IMR-90 (cell line): ENCODE measurements around the gene DIABLO. TPM values are rescaled to one million over a fixed set of nuclear protein-coding genes. Genes with fewer than 3 reads are reported as not detected.

Experiments
- ATAC-seq: fragments of 200-7000 bp; cut with Tn5 transposase; 2 replicates; pipeline ENCODE4 v1.9.1; 2020; ENCODE audit warnings: low read depth, mild to moderate bottlenecking, moderate library complexity
- BruUV-seq: library from RNA; stranded (reverse); fragments of 400-500 nt; replicated peaks from 2 replicates; lab custom pipeline; 2021; lab: Mats Ljungman, UMichigan
- CTCF ChIA-PET: fragments of 300-600 bp; formaldehyde crosslinking; extraction: SDS; loops from one replicate; lab custom pipeline; 2021; ENCODE audit warnings: antibody characterized with exemption; lab: Yijun Ruan, JAX
- POLR2A ChIA-PET: fragments of 300-600 bp; sonication (Branson Sonifier 250); formaldehyde crosslinking; loops from one replicate; lab custom pipeline; 2022; ENCODE audit warnings: antibody characterized with exemption; ENCODE audit not compliant: unreplicated experiment; lab: Charles Lee
- DNase-seq: peaks from one replicate; pipeline ENCODE4 v3.0.0; 2013
- H2AFZ ChIP-seq: replicated peaks from 2 replicates; pipeline ENCODE3; 2013; ENCODE audit warnings: low read length, mild to moderate bottlenecking; ENCODE audit not compliant: poor library complexity
- H2AK5ac ChIP-seq: 2 replicates; pipeline ENCODE4 v1.6.1; 2013; ENCODE audit warnings: low read depth, low read length, inconsistent platforms
- H2AK9ac ChIP-seq: replicated peaks from 2 replicates; pipeline ENCODE3; 2013; ENCODE audit warnings: mild to moderate bottlenecking, low read depth, low read length, moderate library complexity; ENCODE audit not compliant: poor library complexity
- H2BK120ac ChIP-seq: 2 replicates; pipeline ENCODE4 v1.6.1; 2013; ENCODE audit warnings: low read depth, low read length, inconsistent platforms
- H2BK15ac ChIP-seq: 3 replicates; pipeline ENCODE4 v1.6.1; 2013; ENCODE audit warnings: low read depth, low read length, inconsistent platforms
- H2BK20ac ChIP-seq: 2 replicates; pipeline ENCODE4 v1.6.1; 2013; ENCODE audit warnings: low read depth, mild to moderate bottlenecking, inconsistent platforms, low read length, moderate library complexity
- H2BK5ac ChIP-seq: 2 replicates; pipeline ENCODE4 v1.6.1; 2013; ENCODE audit warnings: mild to moderate bottlenecking, low read depth, low read length, inconsistent platforms; ENCODE audit not compliant: poor library complexity, severe bottlenecking
- H3K14ac ChIP-seq: replicated peaks from 2 replicates; pipeline ENCODE4 v1.6.1; 2013; ENCODE audit warnings: low read depth, low read length, inconsistent platforms
- H3K18ac ChIP-seq: 2 replicates; pipeline ENCODE4 v1.6.1; 2013; ENCODE audit warnings: low read depth, low read length, control low read depth
- H3K23ac ChIP-seq: 2 replicates; pipeline ENCODE4 v1.6.1; 2013; ENCODE audit warnings: low read depth, low read length, inconsistent platforms
- H3K27ac ChIP-seq: 2 replicates; pipeline ENCODE4 v1.5.1; 2013; ENCODE audit warnings: mild to moderate bottlenecking, control low read depth, low read length; ENCODE audit not compliant: insufficient read depth
- H3K27me3 ChIP-seq: 2 replicates; pipeline ENCODE4 v1.6.1; 2013; ENCODE audit warnings: low read length; ENCODE audit not compliant: control insufficient read depth, insufficient read depth
- H3K36me3 ChIP-seq: 2 replicates; pipeline ENCODE4 v1.6.1; 2013; ENCODE audit warnings: low read length, mixed read lengths; ENCODE audit not compliant: control insufficient read depth, insufficient read depth
- H3K4ac ChIP-seq: 2 replicates; pipeline ENCODE4 v1.6.1; 2013; ENCODE audit warnings: low read depth, low read length, inconsistent platforms
- H3K4me1 ChIP-seq: 2 replicates; pipeline ENCODE4 v1.6.1; 2013; ENCODE audit warnings: low read length, mixed read lengths; ENCODE audit not compliant: control insufficient read depth, insufficient read depth
- H3K4me2 ChIP-seq: 2 replicates; pipeline ENCODE4 v1.6.1; 2013; ENCODE audit warnings: low read depth, mild to moderate bottlenecking, control low read depth, low read length, moderate library complexity
- H3K4me3 ChIP-seq: 2 replicates; pipeline ENCODE4 v1.5.1; 2013; ENCODE audit warnings: low read depth, mild to moderate bottlenecking, control low read depth, low read length, moderate library complexity; ENCODE audit not compliant: insufficient read depth
- H3K56ac ChIP-seq: 2 replicates; pipeline ENCODE4 v1.6.1; 2013; ENCODE audit warnings: low read length, inconsistent platforms; ENCODE audit not compliant: insufficient read depth; ENCODE audit errors: extremely low read depth
- H3K79me1 ChIP-seq, 2 experiments: 2 replicates each; pipeline ENCODE4 v1.6.1; 2013; ENCODE audit warnings: low read length in 2 of 2, inconsistent platforms in 1 of 2, low read depth in 1 of 2
- H3K9ac ChIP-seq: 2 replicates; pipeline ENCODE4 v1.6.1; 2013; ENCODE audit warnings: low read depth, low read length, control low read depth
- H3K9me1 ChIP-seq: 2 replicates; pipeline ENCODE4 v1.6.1; 2013; ENCODE audit warnings: low read length, inconsistent platforms; ENCODE audit not compliant: insufficient read depth
- H3K9me3 ChIP-seq: 2 replicates; pipeline ENCODE4 v1.6.1; 2013; ENCODE audit warnings: low read length; ENCODE audit not compliant: control insufficient read depth, insufficient read depth
- H4K20me1 ChIP-seq: 2 replicates; pipeline ENCODE4 v1.6.1; 2013; ENCODE audit warnings: low read length, inconsistent platforms; ENCODE audit not compliant: insufficient read depth
- H4K5ac ChIP-seq: 2 replicates; pipeline ENCODE4 v1.6.1; 2013; ENCODE audit warnings: mild to moderate bottlenecking, low read depth, low read length, control low read depth
- H4K8ac ChIP-seq, 2 experiments: 2 replicates each; pipeline ENCODE4 v1.6.1; 2013; ENCODE audit warnings: low read depth in 2 of 2, low read length in 2 of 2, control low read depth in 1 of 2, inconsistent platforms in 1 of 2
- H4K91ac ChIP-seq: 2 replicates; pipeline ENCODE4 v1.6.1; 2013; ENCODE audit warnings: low read depth, low read length, inconsistent platforms; ENCODE audit not compliant: insufficient read depth
- POLR2A ChIP-seq: IDR thresholded peaks from 2 replicates; pipeline ENCODE4 v1.6.1; 2012; ENCODE audit warnings: mild to moderate bottlenecking, low read depth, low read length
- RAD21 ChIP-seq: IDR thresholded peaks from 2 replicates; pipeline ENCODE4 v1.6.1; 2012; ENCODE audit warnings: low read length, improper control_type of control experiment
- USF2 ChIP-seq: fragments of 150-350 bp; IDR thresholded peaks from 2 replicates; pipeline ENCODE4 v1.6.1; 2017; ENCODE audit warnings: mild to moderate bottlenecking, antibody characterized with exemption, low read length, low read depth
- WGBS, 2 experiments: methylation state at CpG; one replicate each; pipeline versions ENCODE4 v1.1.5 to v1.1.7; 2013; ENCODE audit warnings: missing lambda C conversion rate in 2 of 2; ENCODE audit not compliant: insufficient read length in 1 of 2; ENCODE audit errors: extremely low coverage in 2 of 2; 5-methylcytosine and 5-hydroxymethylcytosine counted together
- dilution Hi-C: fragments of 300-500 bp; cut with HindIII; formaldehyde crosslinking; loops from one replicate; pipeline ENCODE4 v1.14.3; 2018; ENCODE audit warnings: low sequenced_read_pairs; ENCODE audit not compliant: unreplicated experiment
- in situ Hi-C: fragments of 300-500 bp; cut with MboI; formaldehyde crosslinking; loops from 3 replicates; pipeline ENCODE4 v1.14.3; 2019; ENCODE audit warnings: low sequenced_read_pairs, inconsistent platforms, mixed read lengths
- intact Hi-C: fragments of 100-400 bp; cut with micrococcal nuclease; formaldehyde crosslinking; loops from 2 replicates; pipeline ENCODE4 v1.10.0; 2022
- polyA plus RNA-seq, 3 experiments: library from polyadenylated mRNA; depleted of rRNA; stranded (reverse); fragments of >200 nt; gene quantifications; 2 replicates each; pipeline ENCODE4 v1.2.3, GENCODE V29; 2012; ENCODE audit warnings: low replicate concordance in 1 of 3
- total RNA-seq: library from RNA; depleted of rRNA; stranded (reverse); fragments of >200 nt; gene quantifications from 2 replicates; pipeline ENCODE4 v1.2.3, GENCODE V29; 2012

Gene DIABLO
- total and polyA plus RNA-seq, 2 of the 4 experiments (the other 2 are of a cell fraction) = 69.7 to 102 TPM

GRCh38 chr12:122244565-122245371 lies 18.9 kb upstream of the DIABLO start:
- no peak overlapping the region for H2AK5ac ChIP-seq
- no peak overlapping the region for H4K91ac ChIP-seq
- H2BK20ac ChIP-seq = no peak overlapping the region
- no peak overlapping the region for H3K27ac ChIP-seq
- no peak overlapping the region for H2BK15ac ChIP-seq
- H2BK120ac ChIP-seq = no peak overlapping the region
- POLR2A ChIA-PET = no interaction called here
- H3K18ac ChIP-seq = no peak overlapping the region
- CTCF ChIA-PET = interaction anchor here (0.7 kb wide), 1 partner anchor 189 kb away, joined by 3 read pairs; no protein-coding TSS in a partner anchor
- H3K4me1 ChIP-seq = no peaks in the 10 kb centered on the region
- no peak overlapping the region for H2AK9ac ChIP-seq
- peaks cover 14% of the 10 kb centered on the region for H3K36me3 ChIP-seq
- no peak overlapping the region for H3K14ac ChIP-seq
- H3K56ac ChIP-seq = no peak overlapping the region
- no peak for TF ChIP-seq RAD21
- TF ChIP-seq POLR2A = no peak
- TF ChIP-seq USF2 = no peak
- no peak overlapping the region for H4K8ac ChIP-seq
- dilution Hi-C loops (no loop called here), intact Hi-C loops (no loop called here), in situ Hi-C loops (no loop called here)
- H3K4ac ChIP-seq = no peak overlapping the region
- peaks cover 0 to 3% of the 10 kb centered on the region in 2 experiments; a peak in 1 of 4 replicates for H3K79me1 ChIP-seq
- H3K9me3 ChIP-seq = no peaks in the 10 kb centered on the region
- no peak overlapping the region for H3K23ac ChIP-seq
- DNase-seq = no peak
- no peaks in the 10 kb centered on the region for H4K20me1 ChIP-seq
- no peak overlapping the region for H3K4me2 ChIP-seq
- no peaks in the 10 kb centered on the region for H3K27me3 ChIP-seq
- H4K5ac ChIP-seq = no peak overlapping the region
- 93% methylated on average over 4 of the region's 11 CpGs; no CpG with 5 or more reads in 1 of the 2 experiments for WGBS, 2 experiments
- ATAC-seq = no peak
- H3K4me3 ChIP-seq = no peak overlapping the region
- H2BK5ac ChIP-seq = no peak overlapping the region
- H2AFZ ChIP-seq = no peak overlapping the region
- BruUV-seq = no TSS peak
- no peaks in the 10 kb centered on the region; the same call in 1 of the 2 replicates for H3K9me1 ChIP-seq
- H3K9ac ChIP-seq = no peak overlapping the region
